ENCODE data around the gene GOSR2. TPM values are rescaled to one million over a fixed set of nuclear protein-coding genes. Genes with fewer than 3 reads are reported as not detected.

GOSR2 gene
- total and polyA plus RNA-seq, 9 of the 15 experiments (the other 6 are each of a cell fraction or from before 2014, with no cell fraction given) = 32.7 to 96.3 (median 48.9) TPM

DNA sequence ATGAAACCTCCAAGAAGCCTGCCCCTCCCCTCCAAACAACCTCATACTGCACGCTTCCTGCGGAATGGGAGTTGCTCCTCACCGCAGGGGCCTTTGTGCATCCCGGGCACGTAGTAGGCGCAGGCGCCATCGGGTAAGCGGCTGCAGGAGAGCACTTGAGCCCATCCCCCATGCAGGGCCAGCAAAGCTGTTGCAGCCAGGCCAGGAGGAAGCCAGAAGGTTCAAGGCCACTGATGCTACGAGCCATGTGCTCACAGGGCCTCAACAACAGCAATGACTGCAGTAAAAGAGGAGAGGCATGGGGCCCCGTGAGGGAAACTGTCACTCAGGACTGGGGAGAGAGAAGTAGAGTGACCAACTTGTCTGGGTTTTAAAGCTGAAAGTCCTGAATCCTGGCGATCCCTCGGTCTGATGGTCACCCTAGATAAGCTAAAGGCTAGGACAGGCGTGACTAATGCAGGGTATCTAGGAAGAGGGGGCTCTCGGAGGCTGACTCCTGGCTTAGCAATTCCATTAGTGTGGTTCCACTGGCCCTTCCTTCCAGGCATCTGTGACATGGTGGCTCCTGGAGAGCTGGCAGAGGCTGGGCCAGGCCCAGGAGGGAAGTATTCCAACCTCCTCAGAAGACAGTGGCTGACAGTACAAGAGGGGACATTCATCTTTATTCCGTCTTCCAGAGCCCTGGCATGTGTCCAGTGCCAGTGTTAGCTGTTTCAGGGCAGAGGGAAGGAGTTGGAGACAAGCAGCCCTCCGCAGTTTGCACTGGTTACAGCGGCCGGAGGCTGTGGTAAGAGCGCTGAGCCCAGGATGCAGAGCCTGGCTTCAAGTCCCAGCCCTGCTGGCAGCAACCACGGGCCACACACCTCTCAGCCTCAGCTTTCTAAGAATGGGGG is 20.8 kb downstream of the GOSR2 start (continued):
- TF ChIP-seq, protein P1, sequence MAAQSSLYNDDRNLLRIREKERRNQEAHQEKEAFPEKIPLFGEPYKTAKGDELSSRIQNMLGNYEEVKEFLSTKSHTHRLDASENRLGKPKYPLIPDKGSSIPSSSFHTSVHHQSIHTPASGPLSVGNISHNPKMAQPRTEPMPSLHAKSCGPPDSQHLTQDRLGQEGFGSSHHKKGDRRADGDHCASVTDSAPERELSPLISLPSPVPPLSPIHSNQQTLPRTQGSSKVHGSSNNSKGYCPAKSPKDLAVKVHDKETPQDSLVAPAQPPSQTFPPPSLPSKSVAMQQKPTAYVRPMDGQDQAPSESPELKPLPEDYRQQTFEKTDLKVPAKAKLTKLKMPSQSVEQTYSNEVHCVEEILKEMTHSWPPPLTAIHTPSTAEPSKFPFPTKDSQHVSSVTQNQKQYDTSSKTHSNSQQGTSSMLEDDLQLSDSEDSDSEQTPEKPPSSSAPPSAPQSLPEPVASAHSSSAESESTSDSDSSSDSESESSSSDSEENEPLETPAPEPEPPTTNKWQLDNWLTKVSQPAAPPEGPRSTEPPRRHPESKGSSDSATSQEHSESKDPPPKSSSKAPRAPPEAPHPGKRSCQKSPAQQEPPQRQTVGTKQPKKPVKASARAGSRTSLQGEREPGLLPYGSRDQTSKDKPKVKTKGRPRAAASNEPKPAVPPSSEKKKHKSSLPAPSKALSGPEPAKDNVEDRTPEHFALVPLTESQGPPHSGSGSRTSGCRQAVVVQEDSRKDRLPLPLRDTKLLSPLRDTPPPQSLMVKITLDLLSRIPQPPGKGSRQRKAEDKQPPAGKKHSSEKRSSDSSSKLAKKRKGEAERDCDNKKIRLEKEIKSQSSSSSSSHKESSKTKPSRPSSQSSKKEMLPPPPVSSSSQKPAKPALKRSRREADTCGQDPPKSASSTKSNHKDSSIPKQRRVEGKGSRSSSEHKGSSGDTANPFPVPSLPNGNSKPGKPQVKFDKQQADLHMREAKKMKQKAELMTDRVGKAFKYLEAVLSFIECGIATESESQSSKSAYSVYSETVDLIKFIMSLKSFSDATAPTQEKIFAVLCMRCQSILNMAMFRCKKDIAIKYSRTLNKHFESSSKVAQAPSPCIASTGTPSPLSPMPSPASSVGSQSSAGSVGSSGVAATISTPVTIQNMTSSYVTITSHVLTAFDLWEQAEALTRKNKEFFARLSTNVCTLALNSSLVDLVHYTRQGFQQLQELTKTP (IDR thresholded peaks at IDR 0.05; ENCODE audit: low read depth in 1 of 2, partially characterized antibody in 2 of 2) = no peak
- TF ChIP-seq EHMT2 (IDR thresholded peaks at IDR 0.05) = no peak
- TF ChIP-seq MBD2 (IDR thresholded peaks at IDR 0.05; ENCODE audit: borderline replicate concordance, low read depth) = 0 out of 2 replicates have a peak, but pooled peaks have one; percentile 23
- TF ChIP-seq, protein P2, sequence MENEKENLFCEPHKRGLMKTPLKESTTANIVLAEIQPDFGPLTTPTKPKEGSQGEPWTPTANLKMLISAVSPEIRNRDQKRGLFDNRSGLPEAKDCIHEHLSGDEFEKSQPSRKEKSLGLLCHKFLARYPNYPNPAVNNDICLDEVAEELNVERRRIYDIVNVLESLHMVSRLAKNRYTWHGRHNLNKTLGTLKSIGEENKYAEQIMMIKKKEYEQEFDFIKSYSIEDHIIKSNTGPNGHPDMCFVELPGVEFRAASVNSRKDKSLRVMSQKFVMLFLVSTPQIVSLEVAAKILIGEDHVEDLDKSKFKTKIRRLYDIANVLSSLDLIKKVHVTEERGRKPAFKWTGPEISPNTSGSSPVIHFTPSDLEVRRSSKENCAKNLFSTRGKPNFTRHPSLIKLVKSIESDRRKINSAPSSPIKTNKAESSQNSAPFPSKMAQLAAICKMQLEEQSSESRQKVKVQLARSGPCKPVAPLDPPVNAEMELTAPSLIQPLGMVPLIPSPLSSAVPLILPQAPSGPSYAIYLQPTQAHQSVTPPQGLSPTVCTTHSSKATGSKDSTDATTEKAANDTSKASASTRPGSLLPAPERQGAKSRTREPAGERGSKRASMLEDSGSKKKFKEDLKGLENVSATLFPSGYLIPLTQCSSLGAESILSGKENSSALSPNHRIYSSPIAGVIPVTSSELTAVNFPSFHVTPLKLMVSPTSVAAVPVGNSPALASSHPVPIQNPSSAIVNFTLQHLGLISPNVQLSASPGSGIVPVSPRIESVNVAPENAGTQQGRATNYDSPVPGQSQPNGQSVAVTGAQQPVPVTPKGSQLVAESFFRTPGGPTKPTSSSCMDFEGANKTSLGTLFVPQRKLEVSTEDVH (IDR thresholded peaks at IDR 0.05; ENCODE audit: low read depth, partially characterized antibody) = peak; percentile 38
- TF ChIP-seq MYNN (IDR thresholded peaks at IDR 0.05) = 0 out of 2 replicates have a peak, but pooled peaks have one; percentile 12
- no peak for TF ChIP-seq MYNN (CRISPR knock-in tag; IDR thresholded peaks at IDR 0.05)
- TF ChIP-seq L3MBTL2 (IDR thresholded peaks at IDR 0.05) = peak; percentile 37; the same call in 1 of the 2 replicates
- TF ChIP-seq EZH2 (IDR thresholded peaks at IDR 0.05; ENCODE audit: borderline replicate concordance, low read depth, low read length) = no peak
- TF ChIP-seq ZFP1 (CRISPR knock-in tag; IDR thresholded peaks at IDR 0.05) = no peak
- no peak for TF ChIP-seq BRD9 (IDR thresholded peaks at IDR 0.05; ENCODE audit: low read depth, partially characterized antibody)
- no peak for TF ChIP-seq ZNF174 (CRISPR knock-in tag; IDR thresholded peaks at IDR 0.05)
- TF ChIP-seq STAT5B (CRISPR knock-in tag; IDR thresholded peaks at IDR 0.05) = no peak
- TF ChIP-seq ZKSCAN8 (CRISPR knock-in tag; IDR thresholded peaks at IDR 0.05) = no peak
- TF ChIP-seq, protein P3, sequence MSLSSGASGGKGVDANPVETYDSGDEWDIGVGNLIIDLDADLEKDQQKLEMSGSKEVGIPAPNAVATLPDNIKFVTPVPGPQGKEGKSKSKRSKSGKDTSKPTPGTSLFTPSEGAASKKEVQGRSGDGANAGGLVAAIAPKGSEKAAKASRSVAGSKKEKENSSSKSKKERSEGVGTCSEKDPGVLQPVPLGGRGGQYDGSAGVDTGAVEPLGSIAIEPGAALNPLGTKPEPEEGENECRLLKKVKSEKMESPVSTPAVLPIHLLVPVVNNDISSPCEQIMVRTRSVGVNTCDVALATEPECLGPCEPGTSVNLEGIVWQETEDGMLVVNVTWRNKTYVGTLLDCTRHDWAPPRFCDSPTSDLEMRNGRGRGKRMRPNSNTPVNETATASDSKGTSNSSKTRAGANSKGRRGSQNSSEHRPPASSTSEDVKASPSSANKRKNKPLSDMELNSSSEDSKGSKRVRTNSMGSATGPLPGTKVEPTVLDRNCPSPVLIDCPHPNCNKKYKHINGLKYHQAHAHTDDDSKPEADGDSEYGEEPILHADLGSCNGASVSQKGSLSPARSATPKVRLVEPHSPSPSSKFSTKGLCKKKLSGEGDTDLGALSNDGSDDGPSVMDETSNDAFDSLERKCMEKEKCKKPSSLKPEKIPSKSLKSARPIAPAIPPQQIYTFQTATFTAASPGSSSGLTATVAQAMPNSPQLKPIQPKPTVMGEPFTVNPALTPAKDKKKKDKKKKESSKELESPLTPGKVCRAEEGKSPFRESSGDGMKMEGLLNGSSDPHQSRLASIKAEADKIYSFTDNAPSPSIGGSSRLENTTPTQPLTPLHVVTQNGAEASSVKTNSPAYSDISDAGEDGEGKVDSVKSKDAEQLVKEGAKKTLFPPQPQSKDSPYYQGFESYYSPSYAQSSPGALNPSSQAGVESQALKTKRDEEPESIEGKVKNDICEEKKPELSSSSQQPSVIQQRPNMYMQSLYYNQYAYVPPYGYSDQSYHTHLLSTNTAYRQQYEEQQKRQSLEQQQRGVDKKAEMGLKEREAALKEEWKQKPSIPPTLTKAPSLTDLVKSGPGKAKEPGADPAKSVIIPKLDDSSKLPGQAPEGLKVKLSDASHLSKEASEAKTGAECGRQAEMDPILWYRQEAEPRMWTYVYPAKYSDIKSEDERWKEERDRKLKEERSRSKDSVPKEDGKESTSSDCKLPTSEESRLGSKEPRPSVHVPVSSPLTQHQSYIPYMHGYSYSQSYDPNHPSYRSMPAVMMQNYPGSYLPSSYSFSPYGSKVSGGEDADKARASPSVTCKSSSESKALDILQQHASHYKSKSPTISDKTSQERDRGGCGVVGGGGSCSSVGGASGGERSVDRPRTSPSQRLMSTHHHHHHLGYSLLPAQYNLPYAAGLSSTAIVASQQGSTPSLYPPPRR (CRISPR knock-in tag; IDR thresholded peaks at IDR 0.05; ENCODE audit: borderline replicate concordance) = no peak
